SK-N-MC (cell line): Measurements from ENCODE around the gene SPATS2L.

Experiments used
- DNase-seq: peaks from one replicate; pipeline ENCODE4 v3.0.0-alpha.2; 2011; ENCODE audit warnings: low read depth, low spot score
- H3K27ac ChIP-seq: fragments of 200-600 bp; sonication (generic); 2 replicates; pipeline ENCODE4 v1.5.1; 2016; ENCODE audit warnings: mixed run types
- H3K36me3 ChIP-seq: fragments of 200-600 bp; sonication (generic); 2 replicates; pipeline ENCODE4 v1.6.1; 2017; ENCODE audit warnings: antibody characterized with exemption, low read length, mixed read lengths; ENCODE audit not compliant: insufficient read depth
- H3K4me3 ChIP-seq: fragments of 200-600 bp; sonication (generic); 2 replicates; pipeline ENCODE4 v1.5.1; 2016
- H3K9ac ChIP-seq: fragments of 200-600 bp; sonication (generic); 2 replicates; pipeline ENCODE4 v1.8.0; 2017; ENCODE audit warnings: mixed run types, mixed read lengths; ENCODE audit not compliant: insufficient read length
- H3K9me3 ChIP-seq: fragments of 200-600 bp; sonication (generic); 2 replicates; pipeline ENCODE4 v1.6.1; 2017; ENCODE audit warnings: low read depth, mild to moderate bottlenecking, antibody characterized with exemption, low read length, moderate library complexity, mixed read lengths
- EZH2 ChIP-seq: fragments of 200-600 bp; sonication (generic); IDR thresholded peaks from one replicate; pipeline ENCODE4 v1.6.1; 2017; ENCODE audit warnings: antibody characterized with exemption
- FOXP2 ChIP-seq: optimal IDR thresholded peaks from 2 replicates; pipeline ENCODE3; 2011; ENCODE audit warnings: mild to moderate bottlenecking, moderate library complexity; ENCODE audit not compliant: insufficient read depth; ENCODE audit errors: extremely low read length, control extremely low read depth
- POLR2AphosphoS5 ChIP-seq: IDR thresholded peaks from 2 replicates; pipeline ENCODE4 v1.6.1; 2012; ENCODE audit warnings: mild to moderate bottlenecking, low read depth, low read length, borderline replicate concordance

SPATS2L gene

DNA sequence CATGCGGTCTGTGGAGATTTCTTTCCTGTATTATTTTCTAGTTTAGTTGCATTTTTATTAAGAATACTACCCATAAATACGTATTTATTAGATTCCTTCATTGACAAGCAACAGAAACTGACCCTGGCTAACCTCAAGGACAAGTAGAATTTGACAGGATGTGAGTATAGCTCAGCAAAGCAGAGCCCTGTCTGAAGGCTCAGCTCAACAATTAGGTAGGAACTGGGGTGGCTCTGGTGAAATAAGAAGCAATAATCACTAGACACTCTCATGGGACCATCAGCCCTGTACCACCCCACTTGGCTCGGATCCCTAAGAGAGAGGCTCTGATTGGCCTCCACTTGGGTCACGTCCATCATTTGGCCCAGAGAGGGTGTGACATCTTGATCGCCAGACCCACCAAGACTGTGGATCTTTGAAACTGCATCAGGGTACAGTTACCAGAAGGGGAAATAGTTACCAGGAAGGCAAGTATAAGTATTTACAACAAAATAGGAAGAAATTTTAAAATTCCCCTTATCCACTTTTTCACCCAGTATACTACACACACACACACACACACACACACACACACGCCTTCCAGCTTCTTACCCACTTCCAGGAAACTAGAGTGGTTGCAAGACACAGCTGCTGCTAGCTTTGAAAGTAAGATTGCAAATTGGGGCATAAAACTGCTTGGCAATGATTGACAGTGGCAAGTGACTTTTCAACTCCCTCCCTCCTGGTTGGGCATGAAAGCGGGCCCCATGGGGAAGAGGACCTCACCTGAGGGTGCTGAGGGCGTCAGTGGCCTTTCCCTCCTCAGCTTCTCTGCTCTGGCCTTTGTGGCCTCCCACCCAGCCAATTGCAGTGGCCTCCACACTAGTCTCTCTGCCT lies 161.6 kb downstream of the SPATS2L start:
- Histone ChIP-seq H3K27ac (no peak overlapping the region), H3K36me3 (peaks cover 4% of the 10 kb centered on the region; the same call in 1 of the 2 replicates), H3K4me3 (no peak overlapping the region), H3K9me3 (no peaks in the 10 kb centered on the region), H3K9ac (no peak overlapping the region)
- no peak for DNase-seq
- TF ChIP-seq EZH2, result no peak
- no peak for TF ChIP-seq POLR2AphosphoS5
- TF ChIP-seq FOXP2, result no peak

DNA sequence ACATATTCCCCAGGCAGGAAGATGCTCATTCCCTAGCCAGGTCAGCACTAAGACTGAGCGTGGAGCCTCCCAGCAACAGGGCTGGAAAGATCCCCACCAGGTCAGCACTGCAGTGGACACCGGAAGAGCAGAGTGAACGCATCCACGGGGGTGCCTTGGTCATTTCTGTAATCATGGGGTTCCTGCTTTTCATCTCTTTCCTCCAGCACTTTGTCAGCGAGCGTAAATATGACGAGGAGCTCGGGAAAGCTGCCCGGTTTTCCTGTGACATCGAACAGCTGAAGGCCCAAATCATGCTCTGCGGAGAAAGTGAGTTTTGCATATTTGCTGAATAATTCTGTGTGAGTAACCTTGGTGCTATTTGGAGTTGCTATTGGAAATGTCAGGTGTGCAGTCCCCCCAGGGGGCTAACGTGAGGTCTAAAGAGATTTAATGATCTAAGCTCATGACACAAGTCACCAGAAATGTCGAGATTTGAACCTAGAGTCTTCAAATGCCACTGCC lies 163.3 kb downstream of the SPATS2L start:
- no peak overlapping the region for H3K9ac ChIP-seq
- DNase-seq, result no peak
- peaks cover 4% of the 10 kb centered on the region; the same call in 1 of the 2 replicates for H3K36me3 ChIP-seq
- no peaks in the 10 kb centered on the region for H3K9me3 ChIP-seq
- TF ChIP-seq FOXP2 (no peak), POLR2AphosphoS5 (no peak), EZH2 (no peak)
- H3K4me3 ChIP-seq, result no peak overlapping the region
- H3K27ac ChIP-seq, result no peak overlapping the region

DNA sequence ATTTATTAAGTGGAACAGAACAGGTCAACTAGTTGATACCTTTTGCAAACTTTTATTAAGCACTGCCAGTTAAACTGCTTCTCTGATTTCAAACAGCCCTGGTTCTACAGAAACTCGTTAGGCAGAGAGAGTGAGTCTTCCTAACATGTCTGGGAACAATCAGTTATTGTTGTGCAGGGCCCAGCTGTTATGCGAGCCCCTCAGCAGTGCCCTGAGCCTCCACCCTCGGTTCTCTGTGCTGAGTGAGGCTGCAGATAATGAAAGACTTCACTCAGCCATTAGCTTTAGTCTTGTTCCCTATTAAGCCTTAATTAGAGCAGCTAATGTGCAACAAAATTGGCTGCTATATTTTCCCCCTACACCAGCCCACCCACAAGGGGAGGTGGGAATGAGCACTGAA lies 163.7 kb downstream of the SPATS2L start:
- Histone ChIP-seq H3K9me3 (no peaks in the 10 kb centered on the region), H3K27ac (no peak overlapping the region), H3K4me3 (no peak overlapping the region), H3K36me3 (peaks cover 4% of the 10 kb centered on the region; the same call in 1 of the 2 replicates), H3K9ac (no peak overlapping the region)
- no peak for DNase-seq
- TF ChIP-seq EZH2 (no peak), POLR2AphosphoS5 (no peak), FOXP2 (no peak)

DNA sequence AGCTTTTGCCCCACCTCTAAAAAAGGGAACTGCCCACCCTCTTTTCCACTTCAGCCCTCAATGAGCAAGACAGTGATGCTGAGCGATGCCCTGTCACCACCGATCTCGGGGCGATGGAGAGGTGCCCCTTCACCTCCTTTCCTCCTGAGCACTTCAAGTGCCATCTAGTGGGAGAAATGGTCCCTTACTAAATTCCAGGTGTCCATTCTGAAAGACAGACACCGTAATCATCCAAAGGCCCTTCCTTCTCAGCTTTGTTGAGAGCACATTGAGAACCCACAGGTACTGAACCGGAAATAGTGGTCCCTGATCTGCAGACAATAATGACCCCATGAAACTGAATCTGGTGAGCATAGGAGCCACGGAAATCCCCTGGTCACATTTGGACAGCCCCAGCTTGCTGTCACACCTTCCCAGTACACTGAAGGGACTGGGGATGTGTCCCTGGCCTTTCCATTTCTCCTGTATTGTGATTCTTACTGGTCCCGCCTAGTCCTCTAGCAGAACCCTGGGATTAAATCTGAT lies 164.9 kb downstream of the SPATS2L start:
- Histone ChIP-seq H3K9ac (no peak overlapping the region), H3K36me3 (peaks cover 4% of the 10 kb centered on the region; the same call in 1 of the 2 replicates), H3K27ac (no peak overlapping the region), H3K4me3 (no peak overlapping the region), H3K9me3 (no peaks in the 10 kb centered on the region)
- no peak for DNase-seq
- TF ChIP-seq POLR2AphosphoS5 (no peak), FOXP2 (no peak), EZH2 (no peak)

DNA sequence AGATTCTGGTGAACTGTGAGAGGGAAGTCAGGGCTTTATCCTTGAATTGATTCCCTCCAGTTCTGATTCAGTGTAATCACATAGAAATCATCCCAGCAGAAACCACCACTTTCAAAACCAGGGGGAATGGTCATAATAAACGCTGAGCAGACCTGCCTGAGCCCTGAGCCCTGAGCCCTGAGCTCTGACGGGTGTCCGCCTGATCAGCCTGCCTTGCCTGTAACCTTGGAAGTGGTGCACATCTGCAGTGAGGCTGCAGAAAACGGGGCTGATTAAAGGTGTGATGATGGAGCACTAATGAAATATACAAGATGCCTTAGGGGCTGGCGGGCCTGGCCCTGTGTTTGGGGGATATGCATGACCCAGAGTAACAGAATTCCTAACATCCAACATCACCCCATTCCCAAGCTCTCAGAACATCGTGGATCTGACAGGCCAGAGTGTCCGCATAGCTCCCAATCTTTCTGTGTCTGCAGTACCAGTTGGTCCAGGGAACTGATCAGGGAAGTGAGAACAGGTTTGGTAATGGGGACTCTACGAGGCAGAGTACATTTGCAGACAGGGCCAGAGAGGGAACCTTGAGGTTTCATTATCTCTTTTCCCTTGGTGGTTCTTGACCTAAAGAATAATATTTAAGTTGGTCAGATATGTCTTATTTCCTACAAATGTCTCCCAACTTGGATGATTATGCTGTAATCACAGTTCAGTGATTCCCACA lies 165.6 kb downstream of the SPATS2L start:
- Histone ChIP-seq H3K9me3 (no peaks in the 10 kb centered on the region), H3K9ac (no peak overlapping the region), H3K27ac (no peak overlapping the region), H3K36me3 (peaks cover 4% of the 10 kb centered on the region; the same call in 1 of the 2 replicates), H3K4me3 (no peak overlapping the region)
- TF ChIP-seq FOXP2 (no peak), EZH2 (no peak), POLR2AphosphoS5 (no peak)
- DNase-seq, result no peak

DNA sequence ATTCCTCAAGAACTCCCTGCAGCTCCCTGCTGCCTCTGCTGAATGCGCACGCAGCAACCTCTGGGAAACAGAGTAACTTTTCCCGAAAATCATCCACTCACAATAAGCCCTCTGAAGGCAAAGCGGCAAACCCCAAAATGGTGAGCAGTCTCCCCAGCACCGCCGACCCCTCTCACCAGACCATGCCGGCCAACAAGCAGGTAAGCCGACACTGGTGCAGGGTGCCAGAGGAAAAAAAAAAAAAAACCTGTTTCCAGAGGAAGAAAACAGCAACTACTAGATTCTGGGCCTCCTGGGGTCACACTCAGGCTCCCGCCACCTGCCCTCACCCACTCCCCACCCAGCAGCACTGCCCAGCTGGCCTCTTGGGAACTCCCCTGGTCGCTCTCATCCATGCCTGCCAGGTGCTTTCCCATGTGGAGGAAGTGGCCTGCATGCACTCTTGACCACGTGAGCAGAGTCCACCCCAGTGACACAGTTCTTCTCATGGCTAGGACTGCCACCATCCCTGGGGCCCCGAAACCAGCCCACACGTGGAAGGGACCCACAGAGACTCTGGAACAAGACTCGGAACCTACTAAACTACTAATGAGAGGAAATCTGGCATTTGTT lies 166.5 kb downstream of the SPATS2L start:
- H3K4me3 ChIP-seq, result no peak overlapping the region
- no peaks in the 10 kb centered on the region for H3K9me3 ChIP-seq
- no peak overlapping the region for H3K9ac ChIP-seq
- H3K36me3 ChIP-seq, result no peaks in the 10 kb centered on the region
- no peak overlapping the region for H3K27ac ChIP-seq
- no peak for DNase-seq
- TF ChIP-seq POLR2AphosphoS5 (no peak), EZH2 (no peak), FOXP2 (no peak)

DNA sequence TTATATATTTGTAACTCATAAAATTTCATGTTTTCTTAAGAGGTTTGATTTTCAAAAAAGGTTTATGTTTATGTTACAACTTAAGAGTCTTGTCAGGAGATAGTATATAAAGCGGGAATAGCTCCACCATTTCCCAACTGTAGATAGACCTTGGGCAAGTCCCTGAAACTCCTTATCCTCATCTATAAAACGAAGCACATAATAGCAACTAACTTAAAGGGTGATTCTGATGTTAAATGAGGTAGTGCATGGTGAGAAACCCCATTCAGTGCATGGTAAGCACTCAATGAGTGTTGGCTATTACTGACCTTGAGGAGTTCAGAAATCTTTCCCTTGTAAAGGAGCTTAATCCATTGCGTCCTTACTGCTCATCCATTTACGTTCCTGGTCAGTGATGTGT lies 169.3 kb downstream of the SPATS2L start:
- DNase-seq, result no peak
- Histone ChIP-seq H3K9me3 (no peaks in the 10 kb centered on the region), H3K4me3 (no peak overlapping the region), H3K9ac (no peak overlapping the region), H3K27ac (no peak overlapping the region), H3K36me3 (no peaks in the 10 kb centered on the region)
- no peak for TF ChIP-seq FOXP2
- no peak for TF ChIP-seq EZH2
- no peak for TF ChIP-seq POLR2AphosphoS5
